Limb (tissue), 2 donors: ENCODE measurements around the gene DAPP1.
"Not testable (repeated sequence)": the region's sequence is repeated elsewhere in the genome, so short reads cannot be mapped to it uniquely, and the experiment has no call there.

ENCODE experiments used
- DNase-seq, 2 donors: peaks; one replicate each; pipeline ENCODE4 v3.0.0-alpha.2; 2016; ENCODE audit errors: extremely low spot score in 2 of 2

DAPP1 gene

GRCh38 chr4:99816545-99817308 lies at the start of gene DAPP1:
TSS of gene DAPP1 (plus strand) at chr4:99816827. CDS start at chr4:99816914, 87 bp downstream.
- DNase-seq: no peak

GRCh38 chr4:99770842-99771241 lies 45.8 kb upstream of the DAPP1 start:
- not testable (repeated sequence) for DNase-seq

GRCh38 chr4:99783940-99784339 lies 32.7 kb upstream of the DAPP1 start:
- DNase-seq: no peak

- DNase-seq: no peak
Measured at GRCh38 chr4:99784842-99785241, 31.8 kb upstream of the DAPP1 start.

- no peak for DNase-seq
Measured at GRCh38 chr4:99790796-99791617, 25.6 kb upstream of the DAPP1 start.

GRCh38 chr4:99800332-99801004 lies 16.2 kb upstream of the DAPP1 start:
- DNase-seq: no peak

- no peak for DNase-seq
Measured at GRCh38 chr4:99801005-99801699, 15.5 kb upstream of the DAPP1 start.

GRCh38 chr4:99803566-99804101 lies 13.0 kb upstream of the DAPP1 start:
- no peak for DNase-seq

GRCh38 chr4:99806545-99806944 lies 10.1 kb upstream of the DAPP1 start:
- DNase-seq: no peak

GRCh38 chr4:99807666-99808065 lies 9.0 kb upstream of the DAPP1 start:
- no peak for DNase-seq

GRCh38 chr4:99808260-99808857 lies 8.3 kb upstream of the DAPP1 start:
- DNase-seq: peak; percentile 19 to 72

- no peak for DNase-seq
Measured at GRCh38 chr4:99809326-99809725, 7.3 kb upstream of the DAPP1 start.

GRCh38 chr4:99810536-99810935 lies 6.1 kb upstream of the DAPP1 start:
- no peak for DNase-seq

GRCh38 chr4:99811117-99811516 lies 5.5 kb upstream of the DAPP1 start:
- DNase-seq: no peak

GRCh38 chr4:99811850-99812249 lies 4.8 kb upstream of the DAPP1 start:
- no peak for DNase-seq

GRCh38 chr4:99815597-99816011 lies 1.0 kb upstream of the DAPP1 start:
- DNase-seq: no peak

- no peak for DNase-seq
Measured at GRCh38 chr4:99817309-99817890, 773 bp downstream of the DAPP1 start.

- no peak for DNase-seq
Measured at GRCh38 chr4:99818661-99819060, 2.0 kb downstream of the DAPP1 start.

- DNase-seq: no peak
Measured at GRCh38 chr4:99821918-99822503, 5.4 kb downstream of the DAPP1 start.

- DNase-seq: no peak
Measured at GRCh38 chr4:99822734-99823133, 6.1 kb downstream of the DAPP1 start.
